Embryonic facial prominence (tissue), 1 donor: ENCODE data around the gene TSSK6.
A peak's percentile ranks its signal among the peaks of the same experiment; 100 is the strongest.

Experiments
- DNase-seq: peaks from one replicate; pipeline ENCODE4 v3.0.0-alpha.2; 2016; ENCODE audit errors: extremely low spot score

TSSK6 gene

DNA sequence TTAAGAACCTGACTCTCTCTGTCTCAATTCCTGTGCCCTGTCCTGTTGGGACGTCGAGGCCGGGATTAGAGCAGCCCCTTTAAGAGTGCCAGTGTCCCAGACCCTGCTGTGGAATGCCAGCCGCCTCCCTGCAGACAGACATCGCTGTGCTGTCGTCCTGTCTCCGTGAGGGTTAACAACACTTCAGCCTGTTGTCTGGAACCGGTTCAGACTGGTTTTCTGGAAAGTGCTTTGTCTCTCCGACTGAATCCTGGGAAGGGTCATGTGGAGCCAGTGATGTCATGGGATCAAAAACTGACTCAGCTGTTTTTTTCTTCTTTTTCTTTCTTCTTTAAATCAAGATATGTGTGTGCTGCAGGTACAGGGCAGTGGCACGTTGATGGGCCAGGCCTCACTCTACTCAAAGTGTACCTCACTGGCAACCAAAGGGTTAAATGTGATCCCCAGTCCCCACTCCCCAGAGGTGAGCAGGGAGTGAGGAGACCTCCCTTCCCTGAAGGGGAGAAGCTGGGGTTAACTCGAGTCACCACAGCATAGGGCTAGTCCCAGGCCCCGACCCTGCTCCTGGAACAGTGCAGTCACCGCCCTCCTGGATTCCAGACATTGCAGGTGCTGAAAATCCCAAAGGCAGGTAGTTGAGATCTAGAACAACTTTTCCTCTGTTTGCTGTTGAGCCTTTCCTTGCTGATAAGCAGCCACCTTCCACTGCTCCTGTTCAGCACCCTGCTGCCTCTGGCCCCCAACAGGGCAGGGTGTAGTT is 50.8 kb downstream of the TSSK6 start:
- DNase-seq = peak; percentile 65
